Activated B cell treated with CpG ODN at 0.5 μM for 24 hours (primary cell): Measurements from ENCODE around the gene PIK3C2G. TPM values are rescaled to one million over a fixed set of nuclear protein-coding genes. Genes with fewer than 3 reads are reported as not detected.

Source experiments
- ATAC-seq: fragments of 200-7000 bp; cut with Tn5 transposase; one replicate; pipeline ENCODE4 v1.10.0; 2021; ENCODE audit warnings: low read depth, mild to moderate bottlenecking, moderate library complexity
- CTCF ChIA-PET: fragments of 350-600 bp; sonication (Branson Sonifier 250); formaldehyde crosslinking; loops from one replicate; lab custom pipeline; 2021; ENCODE audit warnings: antibody characterized with exemption; lab: Charles Lee
- POLR2A ChIA-PET: fragments of 350-600 bp; sonication (Branson Sonifier 250); formaldehyde crosslinking; loops from one replicate; lab custom pipeline; 2021; ENCODE audit warnings: antibody characterized with exemption; lab: Charles Lee
- DNase-seq: peaks from one replicate; pipeline ENCODE4 v3.0.0; 2022
- H3K27ac Mint-ChIP-seq: one replicate; pipeline ENCODE4 v1.8.0; 2020; ENCODE audit warnings: mixed read lengths
- H3K27me3 Mint-ChIP-seq: one replicate; pipeline ENCODE4 v1.8.0; 2021; ENCODE audit warnings: mixed read lengths
- H3K36me3 Mint-ChIP-seq: one replicate; pipeline ENCODE4 v1.8.0; 2021; ENCODE audit warnings: low read depth, mixed read lengths
- H3K4me1 Mint-ChIP-seq: one replicate; pipeline ENCODE4 v1.8.0; 2021; ENCODE audit warnings: mixed read lengths
- H3K4me3 Mint-ChIP-seq: one replicate; pipeline ENCODE4 v1.8.0; 2020; ENCODE audit warnings: mild to moderate bottlenecking, mixed read lengths
- H3K9me3 Mint-ChIP-seq: one replicate; pipeline ENCODE4 v1.8.0; 2020; ENCODE audit warnings: mixed read lengths
- CTCF ChIP-seq: fragments of 200-600 bp; IDR thresholded peaks from one replicate; pipeline ENCODE4 v1.8.0; 2022; ENCODE audit warnings: antibody characterized with exemption, mild to moderate bottlenecking
- intact Hi-C: fragments of 100-400 bp; cut with micrococcal nuclease; formaldehyde crosslinking; loops from one replicate; pipeline ENCODE4 v1.15.1; 2024
- total RNA-seq: library from RNA; stranded (reverse); gene quantifications from 2 replicates; pipeline ENCODE4 v1.2.3, GENCODE V29; 2022

PIK3C2G gene
- total RNA-seq, 1 donor from 2014 or later: not detected

- ATAC-seq: no peak
- no peak overlapping the region for H3K4me3 Mint-ChIP-seq
- no peaks in the 10 kb centered on the region for H3K27me3 Mint-ChIP-seq
- no peak overlapping the region for H3K27ac Mint-ChIP-seq
- no peaks in the 10 kb centered on the region for H3K4me1 Mint-ChIP-seq
- no peaks in the 10 kb centered on the region for H3K9me3 Mint-ChIP-seq
- DNase-seq: no peak
- ChIA-PET POLR2A (no interaction called here), CTCF (no interaction called here)
- H3K36me3 Mint-ChIP-seq: no peaks in the 10 kb centered on the region
- TF ChIP-seq CTCF: no peak
- intact Hi-C loops: no loop called here
Measured at GRCh38 chr12:18343708-18344107, 82.4 kb downstream of the PIK3C2G start.

- ATAC-seq (no peak), DNase-seq (no peak)
- ChIA-PET POLR2A (no interaction called here), CTCF (no interaction called here)
- no peaks in the 10 kb centered on the region for H3K36me3 Mint-ChIP-seq
- intact Hi-C loops: no loop called here
- no peaks in the 10 kb centered on the region for H3K9me3 Mint-ChIP-seq
- no peaks in the 10 kb centered on the region for H3K27me3 Mint-ChIP-seq
- H3K4me1 Mint-ChIP-seq: no peaks in the 10 kb centered on the region
- no peak overlapping the region for H3K4me3 Mint-ChIP-seq
- no peak for TF ChIP-seq CTCF
- H3K27ac Mint-ChIP-seq: no peak overlapping the region
Measured at GRCh38 chr12:18345021-18345735, 83.9 kb downstream of the PIK3C2G start.

GRCh38 chr12:18352312-18352711 is 91.0 kb downstream of the PIK3C2G start:
- no peak for ATAC-seq
- H3K4me1 Mint-ChIP-seq: no peaks in the 10 kb centered on the region
- H3K9me3 Mint-ChIP-seq: peaks cover 4% of the 10 kb centered on the region
- no peak overlapping the region for H3K4me3 Mint-ChIP-seq
- DNase-seq: no peak
- H3K27ac Mint-ChIP-seq: no peak overlapping the region
- no peaks in the 10 kb centered on the region for H3K36me3 Mint-ChIP-seq
- H3K27me3 Mint-ChIP-seq: no peaks in the 10 kb centered on the region
- ChIA-PET CTCF (no interaction called here), POLR2A (no interaction called here)
- intact Hi-C loops: no loop called here
- no peak for TF ChIP-seq CTCF

- Mint-ChIP-seq H3K36me3 (no peaks in the 10 kb centered on the region), H3K4me3 (no peak overlapping the region), H3K9me3 (peaks cover 4% of the 10 kb centered on the region), H3K27me3 (no peaks in the 10 kb centered on the region), H3K4me1 (no peaks in the 10 kb centered on the region), H3K27ac (no peak overlapping the region)
- ATAC-seq (no peak), DNase-seq (no peak)
- TF ChIP-seq CTCF: no peak
- CTCF ChIA-PET: no interaction called here
- POLR2A ChIA-PET: no interaction called here
- intact Hi-C loops: no loop called here
Measured at GRCh38 chr12:18355429-18355828, 94.1 kb downstream of the PIK3C2G start.

GRCh38 chr12:18358077-18358476 is 96.8 kb downstream of the PIK3C2G start:
- CTCF ChIA-PET: no interaction called here
- ATAC-seq: no peak
- H3K4me3 Mint-ChIP-seq: no peak overlapping the region
- no peak overlapping the region for H3K27ac Mint-ChIP-seq
- TF ChIP-seq CTCF: no peak
- no peaks in the 10 kb centered on the region for H3K36me3 Mint-ChIP-seq
- POLR2A ChIA-PET: no interaction called here
- no peak for DNase-seq
- intact Hi-C loops: no loop called here
- no peaks in the 10 kb centered on the region for H3K27me3 Mint-ChIP-seq
- H3K4me1 Mint-ChIP-seq: no peaks in the 10 kb centered on the region
- peaks cover 4% of the 10 kb centered on the region for H3K9me3 Mint-ChIP-seq
